UCSD-AML1 (cell line): ENCODE measurements around the gene TIGD2.

Experiments used
- DNase-seq: peaks from one replicate; lab custom pipeline; 2025; ENCODE audit not compliant: unreplicated experiment; lab: John Stamatoyannopoulos, UW

The TIGD2 gene

GRCh38 chr4:89161841-89162240, 50.5 kb downstream of the TIGD2 start:
- DNase-seq: no peak

DNA sequence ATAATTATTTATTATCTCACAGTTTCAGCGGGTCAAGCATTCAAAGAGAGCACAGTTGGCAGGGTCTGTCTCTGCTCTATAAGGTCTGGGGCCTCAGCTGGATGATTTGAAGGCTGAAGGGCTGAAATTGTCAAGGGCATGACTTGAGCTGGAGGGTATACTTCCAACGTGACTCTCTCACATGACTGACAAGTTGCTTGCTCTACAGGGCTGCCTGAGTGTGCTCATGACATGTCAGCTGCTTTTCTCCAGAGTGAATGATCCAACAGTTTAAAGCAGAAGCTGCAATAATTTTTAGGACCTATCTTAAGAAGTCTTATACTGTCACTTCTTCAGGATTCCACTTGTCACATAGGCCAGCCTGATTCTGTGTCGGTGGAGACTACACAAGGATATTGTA, 51.2 kb downstream of the TIGD2 start:
- no peak for DNase-seq

DNA sequence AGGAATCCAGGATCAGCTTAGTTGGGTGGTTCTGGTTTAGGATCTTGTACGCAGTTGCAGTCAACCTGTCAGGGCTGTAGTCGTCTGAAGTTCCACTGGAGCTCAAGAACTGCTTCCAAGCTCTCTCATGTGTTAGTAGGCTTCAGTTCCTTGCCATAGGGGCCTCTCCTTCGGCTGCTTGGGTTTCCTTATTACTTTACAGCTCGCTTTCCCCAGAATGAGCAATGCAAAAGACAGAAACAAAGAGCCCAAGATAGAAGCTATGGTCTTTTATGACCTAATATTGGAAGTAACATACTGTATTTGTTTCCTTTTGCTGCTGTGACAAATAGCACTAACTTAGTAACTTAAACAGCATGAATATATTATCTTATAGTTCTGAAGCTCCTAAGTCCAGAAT, 51.7 kb downstream of the TIGD2 start:
- no peak for DNase-seq

DNA sequence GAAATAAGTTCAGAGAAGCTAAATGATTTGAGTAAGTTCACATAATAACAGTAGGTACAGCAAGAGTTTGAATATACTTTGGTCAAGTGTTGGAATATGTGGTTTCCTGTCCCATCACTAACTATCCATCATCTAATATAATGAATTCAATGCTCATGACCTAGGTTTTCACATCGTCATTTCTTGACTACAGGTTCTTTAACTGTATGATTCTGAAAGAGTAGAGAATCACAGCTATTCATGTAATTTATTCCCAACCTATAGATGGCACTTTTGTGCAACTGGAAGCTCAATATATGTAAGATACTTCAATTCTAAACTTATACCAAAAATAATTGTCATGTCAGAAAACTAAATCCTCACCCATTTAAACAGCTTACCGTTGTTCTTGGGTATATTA, 53.1 kb downstream of the TIGD2 start:
- DNase-seq: no peak
